B cell (primary cell): ENCODE data around the gene CERS1. TPM values are rescaled to one million over a fixed set of nuclear protein-coding genes. Genes with fewer than 3 reads are reported as not detected.

Experiments used
- polyA plus RNA-seq: library from polyadenylated mRNA; depleted of rRNA; stranded (reverse); fragments of >200 nt; gene quantifications from 2 replicates; pipeline ENCODE4 v1.2.3, GENCODE V29; 2012
- total RNA-seq, 2 donors: library from RNA; stranded (reverse); fragments of 120-200 nt in 1 of 2; gene quantifications; 1 replicate in 1 of 2; 2 replicates in 1 of 2; pipeline versions ENCODE4 v1.2.3 to v1.2.4, GENCODE V29; 2013 to 2022

The CERS1 gene
- total and polyA plus RNA-seq, 2 donors (not counting 1 experiment from before 2014, with no cell fraction given), result not detected

Other genes starting within 250 kb of the CERS1 start
- gene CRTC1, start 212.5 kb downstream of the CERS1 start, total RNA-seq, result 30.1 and 31.9 TPM in 2 replicates
- 14.3 and 15.9 TPM in 2 replicates for gene CRTC1, start 212.5 kb downstream of the CERS1 start, polyA plus RNA-seq
- 0.12 TPM in 1 of 2 replicates, not detected in the other for gene COMP, start 104.9 kb downstream of the CERS1 start, total RNA-seq
- 0.48 TPM in 1 of 2 replicates, not detected in the other for gene COMP, start 104.9 kb downstream of the CERS1 start, polyA plus RNA-seq
- 95.1 and 98.6 TPM in 2 replicates for gene UPF1, start 64.2 kb downstream of the CERS1 start, total RNA-seq
- 51.9 and 75.1 TPM in 2 replicates for gene UPF1, start 64.2 kb downstream of the CERS1 start, polyA plus RNA-seq
- gene COPE, start 23.2 kb upstream of the CERS1 start, total RNA-seq, result 153 and 154 TPM in 2 replicates
- gene COPE, start 23.2 kb upstream of the CERS1 start, polyA plus RNA-seq, result 200 and 279 TPM in 2 replicates
- gene DDX49, start 23.6 kb upstream of the CERS1 start, total RNA-seq, result 38.9 and 39.5 TPM in 2 replicates
- 43.7 and 47.5 TPM in 2 replicates for gene DDX49, start 23.6 kb upstream of the CERS1 start, polyA plus RNA-seq
- 4.7 and 5.9 TPM in 2 replicates for gene HOMER3, start 45.1 kb upstream of the CERS1 start, total RNA-seq
- 11.3 and 26.4 TPM in 2 replicates for gene HOMER3, start 45.1 kb upstream of the CERS1 start, polyA plus RNA-seq
- 154 and 164 TPM in 2 replicates for gene SUGP2, start 137.4 kb upstream of the CERS1 start, total RNA-seq
- 132 and 161 TPM in 2 replicates for gene SUGP2, start 137.4 kb upstream of the CERS1 start, polyA plus RNA-seq
- 15.2 TPM in 2 replicates for gene ARMC6, start 137.4 kb upstream of the CERS1 start, total RNA-seq
- 19.1 and 27.6 TPM in 2 replicates for gene ARMC6, start 137.4 kb upstream of the CERS1 start, polyA plus RNA-seq
- gene SLC25A42, start 167.8 kb upstream of the CERS1 start, total RNA-seq, result 36.5 and 38.8 TPM in 2 replicates
- gene SLC25A42, start 167.8 kb upstream of the CERS1 start, polyA plus RNA-seq, result 75.6 and 83.9 TPM in 2 replicates
- 23.2 and 23.6 TPM in 2 replicates for gene TMEM161A, start 242.3 kb upstream of the CERS1 start, total RNA-seq
- gene TMEM161A, start 242.3 kb upstream of the CERS1 start, polyA plus RNA-seq, result 33.8 and 44.0 TPM in 2 replicates